ENCODE measurements around the gene CEMP1. TPM values are rescaled to one million over a fixed set of nuclear protein-coding genes. Genes with fewer than 3 reads are reported as not detected.

CEMP1 gene
- total and polyA plus RNA-seq, 2 experiments from 2014 or later, result 0.31 to 7.5 TPM

GRCh38 chr16:2528161-2529060 is 2.8 kb downstream of the CEMP1 start:
- Histone ChIP-seq H3K27ac (ENCODE audit: low read depth) (no peak overlapping the region), H3K4me3 (no peak overlapping the region), H3K27me3 (ENCODE audit: insufficient read depth) (peaks cover 1% of the 10 kb centered on the region; the same call in 1 of the 2 replicates), H2AFZ (no peak overlapping the region), H3F3A (replicated peaks; ENCODE audit: low read depth) (peaks cover 14% of the 10 kb centered on the region; the same call in 1 of the 2 replicates), H4K20me1 (replicated peaks; ENCODE audit: insufficient read depth) (peaks cover 5% of the 10 kb centered on the region; the same call in 1 of the 2 replicates), H3K79me2 (replicated peaks; ENCODE audit: insufficient read depth) (no peaks in the 10 kb centered on the region), H3K36me3 (ENCODE audit: insufficient read depth) (no peaks in the 10 kb centered on the region; the same call in 1 of the 2 replicates), H3K9me2 (ENCODE audit: insufficient read depth) (no peaks in the 10 kb centered on the region), H3K4me2 (no peak overlapping the region), H3K4me1 (ENCODE audit: insufficient read depth) (peaks cover 5% of the 10 kb centered on the region)
- no peak for ATAC-seq
- Mint-ChIP-seq H3K36me3 (ENCODE audit: low read depth) (peaks cover 22% of the 10 kb centered on the region), H3K27ac (no peak overlapping the region), H3K4me3 (no peak overlapping the region), H3K9me3 (peaks cover 3% of the 10 kb centered on the region; the same call in 1 of the 3 replicates), H3K4me1 (peaks cover 8% of the 10 kb centered on the region), H3K27me3 (ENCODE audit: insufficient read depth, low read depth, poor library complexity) (peaks cover 17% of the 10 kb centered on the region)
- no peak for DNase-seq (ENCODE audit: low spot score)
- TF ChIP-seq ZNF331 (CRISPR knock-in tag; IDR thresholded peaks at IDR 0.05; ENCODE audit: low read depth) (no peak), JUNB (IDR thresholded peaks at IDR 0.05; ENCODE audit: unreplicated experiment) (no peak), EZH2phosphoT487 (IDR thresholded peaks at IDR 0.05; ENCODE audit: unreplicated experiment) (no peak), NANOG (IDR thresholded peaks at IDR 0.05; ENCODE audit: borderline replicate concordance) (no peak), STAT1 (IDR thresholded peaks at IDR 0.05; ENCODE audit: unreplicated experiment) (no peak), POLR2AphosphoS5 (IDR thresholded peaks at IDR 0.05; ENCODE audit: low read depth) (no peak), EZH2 (IDR thresholded peaks at IDR 0.05; ENCODE audit: low read depth, unreplicated experiment) (no peak)

- H3K4me1 Mint-ChIP-seq, result peaks cover 6% of the 10 kb centered on the region
- H3K27me3 ChIP-seq (ENCODE audit: insufficient read depth), result no peaks in the 10 kb centered on the region
- H4K20me1 ChIP-seq (replicated peaks; ENCODE audit: insufficient read depth), result peaks cover 5% of the 10 kb centered on the region; the same call in 1 of the 2 replicates
- H3K79me2 ChIP-seq (replicated peaks; ENCODE audit: insufficient read depth), result no peaks in the 10 kb centered on the region
- H2AFZ ChIP-seq, result no peak overlapping the region
- no peak overlapping the region for H3K4me2 ChIP-seq
- H3K4me3 ChIP-seq, result no peak overlapping the region
- peaks cover 5% of the 10 kb centered on the region for H3K4me1 ChIP-seq (ENCODE audit: insufficient read depth)
- no peaks in the 10 kb centered on the region for H3K9me2 ChIP-seq (ENCODE audit: insufficient read depth)
- H3K4me3 Mint-ChIP-seq, result no peak overlapping the region
- H3K9me3 Mint-ChIP-seq, result peaks cover under 1% of the 10 kb centered on the region; the same call in 1 of the 3 replicates
- H3K27ac ChIP-seq (ENCODE audit: low read depth), result no peak overlapping the region
- DNase-seq (ENCODE audit: low spot score) (no peak), ATAC-seq (no peak)
- H3F3A ChIP-seq (replicated peaks; ENCODE audit: low read depth), result peaks cover 14% of the 10 kb centered on the region; the same call in 1 of the 2 replicates
- H3K36me3 Mint-ChIP-seq (ENCODE audit: low read depth), result peaks cover 22% of the 10 kb centered on the region
- no peaks in the 10 kb centered on the region; the same call in 1 of the 2 replicates for H3K36me3 ChIP-seq (ENCODE audit: insufficient read depth)
- H3K27ac Mint-ChIP-seq, result no peak overlapping the region
- peaks cover 17% of the 10 kb centered on the region for H3K27me3 Mint-ChIP-seq (ENCODE audit: insufficient read depth, low read depth, poor library complexity)
- TF ChIP-seq CREB1 (CRISPR knock-in tag; IDR thresholded peaks at IDR 0.05; ENCODE audit: low read depth) (no peak), EZH2phosphoT487 (IDR thresholded peaks at IDR 0.05; ENCODE audit: unreplicated experiment) (no peak), JUNB (IDR thresholded peaks at IDR 0.05; ENCODE audit: unreplicated experiment) (no peak), ZNF331 (CRISPR knock-in tag; IDR thresholded peaks at IDR 0.05; ENCODE audit: low read depth) (no peak), NANOG (IDR thresholded peaks at IDR 0.05; ENCODE audit: borderline replicate concordance) (no peak), POLR2AphosphoS5 (IDR thresholded peaks at IDR 0.05; ENCODE audit: low read depth) (no peak), EZH2 (IDR thresholded peaks at IDR 0.05; ENCODE audit: low read depth, unreplicated experiment) (no peak), ZNF114 (CRISPR knock-in tag; IDR thresholded peaks at IDR 0.05) (no peak)
- TF ChIP-seq, protein P1, sequence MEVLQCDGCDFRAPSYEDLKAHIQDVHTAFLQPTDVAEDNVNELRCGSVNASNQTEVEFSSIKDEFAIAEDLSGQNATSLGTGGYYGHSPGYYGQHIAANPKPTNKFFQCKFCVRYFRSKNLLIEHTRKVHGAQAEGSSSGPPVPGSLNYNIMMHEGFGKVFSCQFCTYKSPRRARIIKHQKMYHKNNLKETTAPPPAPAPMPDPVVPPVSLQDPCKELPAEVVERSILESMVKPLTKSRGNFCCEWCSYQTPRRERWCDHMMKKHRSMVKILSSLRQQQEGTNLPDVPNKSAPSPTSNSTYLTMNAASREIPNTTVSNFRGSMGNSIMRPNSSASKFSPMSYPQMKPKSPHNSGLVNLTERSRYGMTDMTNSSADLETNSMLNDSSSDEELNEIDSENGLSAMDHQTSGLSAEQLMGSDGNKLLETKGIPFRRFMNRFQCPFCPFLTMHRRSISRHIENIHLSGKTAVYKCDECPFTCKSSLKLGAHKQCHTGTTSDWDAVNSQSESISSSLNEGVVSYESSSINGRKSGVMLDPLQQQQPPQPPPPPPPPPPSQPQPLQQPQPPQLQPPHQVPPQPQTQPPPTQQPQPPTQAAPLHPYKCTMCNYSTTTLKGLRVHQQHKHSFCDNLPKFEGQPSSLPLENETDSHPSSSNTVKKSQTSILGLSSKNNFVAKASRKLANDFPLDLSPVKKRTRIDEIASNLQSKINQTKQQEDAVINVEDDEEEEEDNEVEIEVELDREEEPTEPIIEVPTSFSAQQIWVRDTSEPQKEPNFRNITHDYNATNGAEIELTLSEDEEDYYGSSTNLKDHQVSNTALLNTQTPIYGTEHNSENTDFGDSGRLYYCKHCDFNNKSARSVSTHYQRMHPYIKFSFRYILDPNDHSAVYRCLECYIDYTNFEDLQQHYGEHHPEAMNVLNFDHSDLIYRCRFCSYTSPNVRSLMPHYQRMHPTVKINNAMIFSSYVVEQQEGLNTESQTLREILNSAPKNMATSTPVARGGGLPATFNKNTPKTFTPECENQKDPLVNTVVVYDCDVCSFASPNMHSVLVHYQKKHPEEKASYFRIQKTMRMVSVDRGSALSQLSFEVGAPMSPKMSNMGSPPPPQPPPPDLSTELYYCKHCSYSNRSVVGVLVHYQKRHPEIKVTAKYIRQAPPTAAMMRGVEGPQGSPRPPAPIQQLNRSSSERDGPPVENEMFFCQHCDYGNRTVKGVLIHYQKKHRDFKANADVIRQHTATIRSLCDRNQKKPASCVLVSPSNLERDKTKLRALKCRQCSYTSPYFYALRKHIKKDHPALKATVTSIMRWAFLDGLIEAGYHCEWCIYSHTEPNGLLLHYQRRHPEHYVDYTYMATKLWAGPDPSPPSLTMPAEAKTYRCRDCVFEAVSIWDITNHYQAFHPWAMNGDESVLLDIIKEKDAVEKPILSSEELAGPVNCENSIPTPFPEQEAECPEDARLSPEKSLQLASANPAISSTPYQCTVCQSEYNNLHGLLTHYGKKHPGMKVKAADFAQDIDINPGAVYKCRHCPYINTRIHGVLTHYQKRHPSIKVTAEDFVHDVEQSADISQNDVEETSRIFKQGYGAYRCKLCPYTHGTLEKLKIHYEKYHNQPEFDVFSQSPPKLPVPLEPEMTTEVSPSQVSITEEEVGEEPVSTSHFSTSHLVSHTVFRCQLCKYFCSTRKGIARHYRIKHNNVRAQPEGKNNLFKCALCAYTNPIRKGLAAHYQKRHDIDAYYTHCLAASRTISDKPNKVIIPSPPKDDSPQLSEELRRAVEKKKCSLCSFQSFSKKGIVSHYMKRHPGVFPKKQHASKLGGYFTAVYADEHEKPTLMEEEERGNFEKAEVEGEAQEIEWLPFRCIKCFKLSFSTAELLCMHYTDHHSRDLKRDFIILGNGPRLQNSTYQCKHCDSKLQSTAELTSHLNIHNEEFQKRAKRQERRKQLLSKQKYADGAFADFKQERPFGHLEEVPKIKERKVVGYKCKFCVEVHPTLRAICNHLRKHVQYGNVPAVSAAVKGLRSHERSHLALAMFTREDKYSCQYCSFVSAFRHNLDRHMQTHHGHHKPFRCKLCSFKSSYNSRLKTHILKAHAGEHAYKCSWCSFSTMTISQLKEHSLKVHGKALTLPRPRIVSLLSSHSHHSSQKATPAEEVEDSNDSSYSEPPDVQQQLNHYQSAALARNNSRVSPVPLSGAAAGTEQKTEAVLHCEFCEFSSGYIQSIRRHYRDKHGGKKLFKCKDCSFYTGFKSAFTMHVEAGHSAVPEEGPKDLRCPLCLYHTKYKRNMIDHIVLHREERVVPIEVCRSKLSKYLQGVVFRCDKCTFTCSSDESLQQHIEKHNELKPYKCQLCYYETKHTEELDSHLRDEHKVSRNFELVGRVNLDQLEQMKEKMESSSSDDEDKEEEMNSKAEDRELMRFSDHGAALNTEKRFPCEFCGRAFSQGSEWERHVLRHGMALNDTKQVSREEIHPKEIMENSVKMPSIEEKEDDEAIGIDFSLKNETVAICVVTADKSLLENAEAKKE (CRISPR knock-in tag; IDR thresholded peaks at IDR 0.05), result no peak
- TF ChIP-seq, protein P2, sequence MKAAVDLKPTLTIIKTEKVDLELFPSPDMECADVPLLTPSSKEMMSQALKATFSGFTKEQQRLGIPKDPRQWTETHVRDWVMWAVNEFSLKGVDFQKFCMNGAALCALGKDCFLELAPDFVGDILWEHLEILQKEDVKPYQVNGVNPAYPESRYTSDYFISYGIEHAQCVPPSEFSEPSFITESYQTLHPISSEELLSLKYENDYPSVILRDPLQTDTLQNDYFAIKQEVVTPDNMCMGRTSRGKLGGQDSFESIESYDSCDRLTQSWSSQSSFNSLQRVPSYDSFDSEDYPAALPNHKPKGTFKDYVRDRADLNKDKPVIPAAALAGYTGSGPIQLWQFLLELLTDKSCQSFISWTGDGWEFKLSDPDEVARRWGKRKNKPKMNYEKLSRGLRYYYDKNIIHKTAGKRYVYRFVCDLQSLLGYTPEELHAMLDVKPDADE (IDR thresholded peaks at IDR 0.05), result no peak
Observed at GRCh38 chr16:2527784-2528100, 3.5 kb downstream of the CEMP1 start.

All from GM23338 (cell line).